ENCODE data around the gene THYN1. TPM values are rescaled to one million over a fixed set of nuclear protein-coding genes. Genes with fewer than 3 reads are reported as not detected.

Gene THYN1
- total and polyA plus RNA-seq, 4 donors, result 30.1 to 67.4 (median 35.8) TPM

DNA sequence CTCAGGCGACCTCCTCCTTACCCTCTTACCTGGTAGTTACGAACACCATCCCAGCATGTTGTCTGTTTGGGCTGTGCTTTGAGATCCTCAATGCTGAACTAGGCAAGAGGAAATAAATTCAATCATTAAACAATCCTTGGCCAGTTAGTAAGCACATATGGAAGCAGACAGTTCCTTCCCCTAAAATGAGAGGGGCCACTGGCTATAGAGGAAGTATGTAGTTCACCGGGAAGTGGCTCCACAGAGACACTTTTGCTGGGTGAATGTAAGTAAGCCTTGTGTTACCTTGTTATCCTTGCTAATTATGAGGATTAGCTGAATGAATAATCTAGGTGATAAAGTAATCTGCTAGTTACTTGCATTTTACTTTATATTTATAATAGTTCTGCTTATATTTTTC lies 2.9 kb downstream of the THYN1 start:
- Histone ChIP-seq H3K27me3 (ENCODE audit: control insufficient read depth in 3 of 3, insufficient read depth in 3 of 3, low read length in 2 of 3) (no peaks in the 10 kb centered on the region), H3K4me3 (no peak overlapping the region), H3K9me3 (ENCODE audit: control insufficient read depth in 4 of 4, insufficient read depth in 3 of 4, low read length in 3 of 4) (no peaks in the 10 kb centered on the region), H3K4me1 (ENCODE audit: control insufficient read depth in 5 of 5, insufficient read depth in 5 of 5, low read length in 5 of 5) (peaks cover 0 to 16% (median 4%) of the 10 kb centered on the region in 5 donors), H3K9ac (ENCODE audit: insufficient read depth in 1 of 2, low read length in 2 of 2) (no peak overlapping the region), H3K36me3 (ENCODE audit: control insufficient read depth in 4 of 4, insufficient read depth in 4 of 4, low read length in 4 of 4) (peaks cover 16 to 40% (median 23%) of the 10 kb centered on the region in 4 donors), H3K27ac (ENCODE audit: low read depth in 1 of 2, low read length in 1 of 2) (no peak overlapping the region)
- DNase-seq (no peak), ATAC-seq (ENCODE audit: insufficient read depth, low FRiP score) (no peak)
- TF ChIP-seq, protein P1, sequence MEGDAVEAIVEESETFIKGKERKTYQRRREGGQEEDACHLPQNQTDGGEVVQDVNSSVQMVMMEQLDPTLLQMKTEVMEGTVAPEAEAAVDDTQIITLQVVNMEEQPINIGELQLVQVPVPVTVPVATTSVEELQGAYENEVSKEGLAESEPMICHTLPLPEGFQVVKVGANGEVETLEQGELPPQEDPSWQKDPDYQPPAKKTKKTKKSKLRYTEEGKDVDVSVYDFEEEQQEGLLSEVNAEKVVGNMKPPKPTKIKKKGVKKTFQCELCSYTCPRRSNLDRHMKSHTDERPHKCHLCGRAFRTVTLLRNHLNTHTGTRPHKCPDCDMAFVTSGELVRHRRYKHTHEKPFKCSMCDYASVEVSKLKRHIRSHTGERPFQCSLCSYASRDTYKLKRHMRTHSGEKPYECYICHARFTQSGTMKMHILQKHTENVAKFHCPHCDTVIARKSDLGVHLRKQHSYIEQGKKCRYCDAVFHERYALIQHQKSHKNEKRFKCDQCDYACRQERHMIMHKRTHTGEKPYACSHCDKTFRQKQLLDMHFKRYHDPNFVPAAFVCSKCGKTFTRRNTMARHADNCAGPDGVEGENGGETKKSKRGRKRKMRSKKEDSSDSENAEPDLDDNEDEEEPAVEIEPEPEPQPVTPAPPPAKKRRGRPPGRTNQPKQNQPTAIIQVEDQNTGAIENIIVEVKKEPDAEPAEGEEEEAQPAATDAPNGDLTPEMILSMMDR (IDR thresholded peaks at IDR 0.05; ENCODE audit: control extremely low read depth, extremely low read depth), result no peak
- 70 to 88% methylated on average over 3 of the region's 3 CpGs for WGBS, 2 donors

DNA sequence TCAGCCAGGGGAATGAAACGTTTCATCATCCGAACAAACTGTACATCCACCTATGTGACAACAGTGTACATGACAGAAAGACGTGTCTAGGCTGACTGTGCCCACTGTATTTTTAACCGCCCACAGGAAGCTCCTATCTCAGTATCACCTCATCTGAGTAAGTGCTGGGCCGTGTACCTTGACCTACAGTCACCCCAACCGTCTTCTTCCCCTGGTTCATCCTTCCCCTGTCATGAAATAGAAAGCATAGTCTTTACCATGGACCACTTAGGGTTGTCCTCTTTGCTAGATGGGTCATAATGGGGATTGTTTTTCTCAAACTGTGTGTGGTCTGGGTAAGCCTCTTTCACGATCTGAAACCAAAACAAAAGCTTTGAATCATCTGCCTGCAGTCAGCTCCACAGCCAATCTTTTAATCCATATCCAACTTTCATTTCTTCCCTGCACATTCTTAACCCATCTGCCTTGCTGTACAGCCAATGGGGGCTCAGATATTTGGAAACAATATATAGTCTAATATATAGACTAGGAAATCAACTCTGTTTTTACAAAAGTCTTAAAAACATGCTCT lies 4.2 kb downstream of the THYN1 start:
- TF ChIP-seq, protein P1 (IDR thresholded peaks at IDR 0.05; ENCODE audit: control extremely low read depth, extremely low read depth), result no peak
- no peaks in the 10 kb centered on the region for H3K27me3 ChIP-seq (ENCODE audit: control insufficient read depth in 3 of 3, insufficient read depth in 3 of 3, low read length in 2 of 3)
- DNase-seq (no peak), ATAC-seq (ENCODE audit: insufficient read depth, low FRiP score) (no peak)
- H3K27ac ChIP-seq (ENCODE audit: low read depth in 1 of 2, low read length in 1 of 2), result no peak overlapping the region
- WGBS, 2 donors, result 67 to 79% methylated on average over 7 of the region's 7 CpGs
- no peak overlapping the region for H3K9ac ChIP-seq (ENCODE audit: insufficient read depth in 1 of 2, low read length in 2 of 2)
- H3K9me3 ChIP-seq (ENCODE audit: control insufficient read depth in 4 of 4, insufficient read depth in 3 of 4, low read length in 3 of 4), result no peaks in the 10 kb centered on the region
- peaks cover 16 to 49% (median 25%) of the 10 kb centered on the region in 4 donors for H3K36me3 ChIP-seq (ENCODE audit: control insufficient read depth in 4 of 4, insufficient read depth in 4 of 4, low read length in 4 of 4)
- H3K4me3 ChIP-seq, result no peak overlapping the region
- H3K4me1 ChIP-seq (ENCODE audit: control insufficient read depth in 5 of 5, insufficient read depth in 5 of 5, low read length in 5 of 5), result peaks cover 0 to 10% (median 4%) of the 10 kb centered on the region in 5 donors

DNA sequence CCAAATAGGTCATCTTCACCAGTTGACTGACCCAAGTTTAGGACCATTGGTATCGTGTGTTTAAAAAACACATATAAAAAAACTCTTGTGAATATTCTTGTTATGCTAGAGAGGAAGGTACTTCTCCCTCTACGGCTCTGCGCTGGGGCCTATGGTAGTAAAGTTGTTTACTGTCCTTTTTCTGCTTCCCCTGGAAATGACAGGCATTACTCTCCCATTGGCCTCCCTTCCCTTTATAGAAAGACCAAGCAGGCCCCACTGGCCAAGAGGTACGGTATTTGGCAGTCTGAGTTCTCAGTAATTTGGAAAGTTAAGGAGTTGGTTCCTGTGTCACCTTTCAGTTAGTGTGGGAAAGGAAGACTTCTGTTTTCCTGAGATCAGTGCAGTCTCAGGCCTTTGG lies 6.5 kb downstream of the THYN1 start:
- peaks cover 24 to 66% (median 40%) of the 10 kb centered on the region in 4 donors for H3K36me3 ChIP-seq (ENCODE audit: control insufficient read depth in 4 of 4, insufficient read depth in 4 of 4, low read length in 4 of 4)
- 88 to 94% methylated on average over 4 of the region's 4 CpGs for WGBS, 2 donors
- peaks cover 0 to under 1% (median 0%) of the 10 kb centered on the region in 5 donors for H3K4me1 ChIP-seq (ENCODE audit: control insufficient read depth in 5 of 5, insufficient read depth in 5 of 5, low read length in 5 of 5)
- no peak overlapping the region for H3K9ac ChIP-seq (ENCODE audit: insufficient read depth in 1 of 2, low read length in 2 of 2)
- H3K27ac ChIP-seq (ENCODE audit: low read depth in 1 of 2, low read length in 1 of 2), result no peak overlapping the region
- DNase-seq (no peak), ATAC-seq (ENCODE audit: insufficient read depth, low FRiP score) (no peak)
- no peak overlapping the region for H3K4me3 ChIP-seq
- no peaks in the 10 kb centered on the region for H3K9me3 ChIP-seq (ENCODE audit: control insufficient read depth in 4 of 4, insufficient read depth in 3 of 4, low read length in 3 of 4)
- H3K27me3 ChIP-seq (ENCODE audit: control insufficient read depth in 3 of 3, insufficient read depth in 3 of 3, low read length in 2 of 3), result no peaks in the 10 kb centered on the region
- TF ChIP-seq, protein P1 (IDR thresholded peaks at IDR 0.05; ENCODE audit: control extremely low read depth, extremely low read depth), result no peak

DNA sequence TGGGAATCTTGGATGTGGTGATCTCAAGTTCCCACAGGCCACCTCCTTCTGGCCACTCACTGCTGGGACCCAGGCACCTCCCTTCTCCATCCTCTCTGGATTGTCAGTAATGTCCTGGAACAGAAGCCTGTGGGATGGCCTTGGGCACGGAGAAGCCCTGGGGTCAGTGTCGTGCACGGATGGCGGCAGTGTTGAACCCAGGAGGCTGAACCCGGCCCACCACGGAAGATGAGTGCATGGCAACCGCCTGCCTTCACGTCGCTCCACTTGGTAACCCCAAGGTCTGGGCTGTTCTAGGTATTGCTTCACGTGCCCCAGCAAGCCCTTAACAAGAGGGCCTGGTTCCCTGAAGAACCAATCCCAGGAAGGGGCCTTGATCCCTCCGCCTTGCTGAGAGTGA lies 7.1 kb downstream of the THYN1 start:
- Histone ChIP-seq H3K9me3 (ENCODE audit: control insufficient read depth in 4 of 4, insufficient read depth in 3 of 4, low read length in 3 of 4) (no peaks in the 10 kb centered on the region), H3K36me3 (ENCODE audit: control insufficient read depth in 4 of 4, insufficient read depth in 4 of 4, low read length in 4 of 4) (peaks cover 24 to 71% (median 43%) of the 10 kb centered on the region in 4 donors)
- TF ChIP-seq, protein P1 (IDR thresholded peaks at IDR 0.05; ENCODE audit: control extremely low read depth, extremely low read depth), result no peak

More for the DNA sequence above, 7.1 kb downstream of the THYN1 start:
- no peak overlapping the region for H3K27ac ChIP-seq (ENCODE audit: low read depth in 1 of 2, low read length in 1 of 2)
- no peaks in the 10 kb centered on the region for H3K27me3 ChIP-seq (ENCODE audit: control insufficient read depth in 3 of 3, insufficient read depth in 3 of 3, low read length in 2 of 3)
- H3K4me1 ChIP-seq (ENCODE audit: control insufficient read depth in 5 of 5, insufficient read depth in 5 of 5, low read length in 5 of 5), result no peaks in the 10 kb centered on the region
- ATAC-seq (ENCODE audit: insufficient read depth, low FRiP score), result no peak
- WGBS, 2 donors, result 91 to 95% methylated on average over 11 of the region's 11 CpGs
- DNase-seq, result no peak
- H3K4me3 ChIP-seq, result no peak overlapping the region
- no peak overlapping the region for H3K9ac ChIP-seq (ENCODE audit: insufficient read depth in 1 of 2, low read length in 2 of 2)
